Measurements from ENCODE around the gene CDH13. TPM values are rescaled to one million over a fixed set of nuclear protein-coding genes. Genes with fewer than 3 reads are reported as not detected.

The CDH13 gene
- total and polyA plus RNA-seq, 2 donors (not counting 1 experiment from before 2014, with no cell fraction given): 27.6 to 96.7 TPM

DNA sequence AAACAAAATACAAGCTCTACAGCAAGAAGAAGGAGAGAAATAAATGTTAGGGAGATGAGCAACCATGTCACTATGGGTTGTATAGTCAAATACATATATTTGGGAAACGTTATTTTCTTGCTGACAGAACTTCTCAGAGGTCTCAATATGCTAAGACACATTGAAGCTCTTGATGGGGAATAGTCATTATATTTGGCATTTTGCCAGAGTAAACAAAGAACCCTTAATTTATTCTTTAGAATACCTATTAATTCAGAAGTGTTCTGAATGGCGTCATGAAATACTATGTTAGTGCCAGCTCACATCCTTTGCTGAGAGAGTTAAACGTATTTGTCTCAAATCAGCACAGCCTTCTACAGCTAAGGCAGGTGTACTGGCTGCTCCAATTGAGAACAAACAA, 458.9 kb downstream of the CDH13 start:
- no peak for TF ChIP-seq EZH2 (IDR thresholded peaks at IDR 0.05; ENCODE audit: low read length, missing control alignments)
- TF ChIP-seq, protein P1, sequence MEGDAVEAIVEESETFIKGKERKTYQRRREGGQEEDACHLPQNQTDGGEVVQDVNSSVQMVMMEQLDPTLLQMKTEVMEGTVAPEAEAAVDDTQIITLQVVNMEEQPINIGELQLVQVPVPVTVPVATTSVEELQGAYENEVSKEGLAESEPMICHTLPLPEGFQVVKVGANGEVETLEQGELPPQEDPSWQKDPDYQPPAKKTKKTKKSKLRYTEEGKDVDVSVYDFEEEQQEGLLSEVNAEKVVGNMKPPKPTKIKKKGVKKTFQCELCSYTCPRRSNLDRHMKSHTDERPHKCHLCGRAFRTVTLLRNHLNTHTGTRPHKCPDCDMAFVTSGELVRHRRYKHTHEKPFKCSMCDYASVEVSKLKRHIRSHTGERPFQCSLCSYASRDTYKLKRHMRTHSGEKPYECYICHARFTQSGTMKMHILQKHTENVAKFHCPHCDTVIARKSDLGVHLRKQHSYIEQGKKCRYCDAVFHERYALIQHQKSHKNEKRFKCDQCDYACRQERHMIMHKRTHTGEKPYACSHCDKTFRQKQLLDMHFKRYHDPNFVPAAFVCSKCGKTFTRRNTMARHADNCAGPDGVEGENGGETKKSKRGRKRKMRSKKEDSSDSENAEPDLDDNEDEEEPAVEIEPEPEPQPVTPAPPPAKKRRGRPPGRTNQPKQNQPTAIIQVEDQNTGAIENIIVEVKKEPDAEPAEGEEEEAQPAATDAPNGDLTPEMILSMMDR (conservative IDR thresholded peaks at IDR 0.05 in 1 of 2, IDR thresholded peaks at IDR 0.05 in 1 of 2; ENCODE audit: low read depth in 1 of 2, low read length in 2 of 2): no peak
- H3K36me3 ChIP-seq (ENCODE audit: control insufficient read depth, insufficient read depth, low read length): no peaks in the 10 kb centered on the region
- no peak overlapping the region for H3K4me2 ChIP-seq (ENCODE audit: extremely low read depth, insufficient read depth, low read length)
- H3K27ac ChIP-seq (ENCODE audit: insufficient read depth, low read length): no peak overlapping the region
- no peak overlapping the region for H2AFZ ChIP-seq (ENCODE audit: low read length)
- no peaks in the 10 kb centered on the region for H3K27me3 ChIP-seq (ENCODE audit: control insufficient read depth, insufficient read depth, low read length)
- DNase-seq (ENCODE audit: low read depth in 2 of 2): no peak
- no peaks in the 10 kb centered on the region for H4K20me1 ChIP-seq (ENCODE audit: control insufficient read depth, extremely low read depth, insufficient read depth, low read length)
- H3K79me2 ChIP-seq (ENCODE audit: control insufficient read depth, insufficient read depth, low read length): no peaks in the 10 kb centered on the region
- H3K4me3 ChIP-seq (replicated peaks in 1 of 4; ENCODE audit: control extremely low read depth in 1 of 4, insufficient read depth in 1 of 4, low read depth in 3 of 4, low read length in 4 of 4): no peak overlapping the region
- H3K9me3 ChIP-seq (ENCODE audit: control insufficient read depth, insufficient read depth, low read depth, low read length): no peaks in the 10 kb centered on the region
- no peak overlapping the region for H3K9ac ChIP-seq (ENCODE audit: insufficient read depth, low read length)
- H3K4me1 ChIP-seq (ENCODE audit: control insufficient read depth, extremely low read depth, insufficient read depth, low read length): no peaks in the 10 kb centered on the region

DNA sequence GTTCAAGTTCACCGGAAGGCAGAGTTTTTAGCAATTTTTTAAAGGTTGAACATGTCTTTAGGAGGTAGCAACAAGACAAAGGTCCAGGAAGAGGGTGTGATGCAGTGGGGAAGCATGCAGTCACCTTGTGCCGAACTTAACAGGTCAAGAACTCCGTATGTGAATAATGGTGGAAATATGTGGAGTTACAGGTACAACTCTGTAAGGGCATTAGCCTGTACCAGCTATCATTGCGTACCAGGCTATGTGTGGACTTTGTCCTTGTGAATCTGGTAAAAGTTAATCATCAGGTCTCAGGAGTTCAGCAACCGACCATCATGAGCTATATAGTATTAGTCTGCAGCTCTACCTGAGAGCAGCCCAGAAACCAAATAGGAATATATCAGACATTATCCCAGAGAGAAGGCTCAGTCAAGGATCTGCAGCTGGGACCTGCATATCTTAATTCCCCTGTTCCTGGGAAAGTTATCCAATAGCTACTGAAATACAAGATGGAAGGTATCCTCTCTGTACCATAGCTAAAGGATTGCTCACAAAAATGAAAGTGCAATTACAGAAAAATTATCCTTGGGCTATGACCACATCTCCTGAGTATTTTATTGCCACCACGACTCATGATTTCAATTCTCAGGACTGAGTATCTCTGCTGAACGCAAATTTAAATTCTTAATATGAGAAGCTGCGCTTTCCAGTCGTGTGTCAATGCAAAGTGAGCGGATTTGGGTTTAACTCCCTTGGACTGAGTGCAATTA, 469.3 kb downstream of the CDH13 start:
- no peaks in the 10 kb centered on the region for H3K4me1 ChIP-seq (ENCODE audit: control insufficient read depth, extremely low read depth, insufficient read depth, low read length)
- DNase-seq (ENCODE audit: low read depth in 2 of 2): peak; percentile 14 to 59
- H4K20me1 ChIP-seq (ENCODE audit: control insufficient read depth, extremely low read depth, insufficient read depth, low read length): no peaks in the 10 kb centered on the region
- no peak overlapping the region for H3K4me2 ChIP-seq (ENCODE audit: extremely low read depth, insufficient read depth, low read length)
- no peak overlapping the region for H3K27ac ChIP-seq (ENCODE audit: insufficient read depth, low read length)
- H3K36me3 ChIP-seq (ENCODE audit: control insufficient read depth, insufficient read depth, low read length): no peaks in the 10 kb centered on the region
- no peaks in the 10 kb centered on the region for H3K27me3 ChIP-seq (ENCODE audit: control insufficient read depth, insufficient read depth, low read length)
- H2AFZ ChIP-seq (ENCODE audit: low read length): no peak overlapping the region
- no peak for TF ChIP-seq EZH2 (IDR thresholded peaks at IDR 0.05; ENCODE audit: low read length, missing control alignments)
- TF ChIP-seq, protein P1 (conservative IDR thresholded peaks at IDR 0.05 in 1 of 2, IDR thresholded peaks at IDR 0.05 in 1 of 2; ENCODE audit: low read depth in 1 of 2, low read length in 2 of 2): no peak
- no peak overlapping the region for H3K9ac ChIP-seq (ENCODE audit: insufficient read depth, low read length)
- H3K9me3 ChIP-seq (ENCODE audit: control insufficient read depth, insufficient read depth, low read depth, low read length): no peaks in the 10 kb centered on the region
- H3K79me2 ChIP-seq (ENCODE audit: control insufficient read depth, insufficient read depth, low read length): no peaks in the 10 kb centered on the region
- H3K4me3 ChIP-seq (replicated peaks in 1 of 4; ENCODE audit: control extremely low read depth in 1 of 4, insufficient read depth in 1 of 4, low read depth in 3 of 4, low read length in 4 of 4): no peak overlapping the region

DNA sequence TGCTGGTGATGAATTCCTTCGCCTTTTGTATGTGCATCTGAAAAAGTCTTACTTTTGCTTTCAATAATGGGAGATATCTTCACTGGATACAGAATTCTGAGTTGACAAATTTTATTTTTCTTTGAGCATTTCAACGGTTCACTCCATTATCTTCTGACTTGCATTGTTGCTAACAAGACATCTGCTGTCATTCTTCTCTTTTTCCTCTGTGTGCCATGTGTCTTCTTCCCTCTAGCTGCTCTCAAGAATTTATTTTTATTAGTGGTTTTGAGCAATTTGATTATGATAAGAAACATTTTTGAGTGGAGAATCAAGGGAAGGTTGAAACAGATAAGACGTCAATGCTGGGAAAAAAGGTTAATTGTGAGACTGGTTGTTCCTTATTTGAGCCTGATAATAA, 471.8 kb downstream of the CDH13 start:
- Histone ChIP-seq H2AFZ (ENCODE audit: low read length) (no peak overlapping the region), H3K4me2 (ENCODE audit: extremely low read depth, insufficient read depth, low read length) (no peak overlapping the region), H3K27me3 (ENCODE audit: control insufficient read depth, insufficient read depth, low read length) (no peaks in the 10 kb centered on the region), H3K9me3 (ENCODE audit: control insufficient read depth, insufficient read depth, low read depth, low read length) (no peaks in the 10 kb centered on the region), H3K4me3 (replicated peaks in 1 of 4; ENCODE audit: control extremely low read depth in 1 of 4, insufficient read depth in 1 of 4, low read depth in 3 of 4, low read length in 4 of 4) (no peak overlapping the region), H4K20me1 (ENCODE audit: control insufficient read depth, extremely low read depth, insufficient read depth, low read length) (no peaks in the 10 kb centered on the region), H3K9ac (ENCODE audit: insufficient read depth, low read length) (no peak overlapping the region), H3K36me3 (ENCODE audit: control insufficient read depth, insufficient read depth, low read length) (no peaks in the 10 kb centered on the region), H3K4me1 (ENCODE audit: control insufficient read depth, extremely low read depth, insufficient read depth, low read length) (no peaks in the 10 kb centered on the region), H3K79me2 (ENCODE audit: control insufficient read depth, insufficient read depth, low read length) (no peaks in the 10 kb centered on the region), H3K27ac (ENCODE audit: insufficient read depth, low read length) (no peak overlapping the region)
- no peak for DNase-seq (ENCODE audit: low read depth in 2 of 2)
- TF ChIP-seq, protein P1 (conservative IDR thresholded peaks at IDR 0.05 in 1 of 2, IDR thresholded peaks at IDR 0.05 in 1 of 2; ENCODE audit: low read depth in 1 of 2, low read length in 2 of 2): no peak
- no peak for TF ChIP-seq EZH2 (IDR thresholded peaks at IDR 0.05; ENCODE audit: low read length, missing control alignments)

Measured in fibroblast of lung (primary cell).